ENCODE data around the gene ATP11B.

- TF ChIP-seq CTCF (conservative IDR thresholded peaks at IDR 0.05 in 1 of 2, IDR thresholded peaks at IDR 0.05 in 1 of 2; ENCODE audit: low read depth in 1 of 2, low read length in 2 of 2) (no peak), EZH2 (IDR thresholded peaks at IDR 0.05; ENCODE audit: low read length, missing control alignments) (no peak)
Observed at GRCh38 chr3:182818296-182818978, 25.1 kb downstream of the ATP11B start.
